Measurements from ENCODE around the gene COL1A2. TPM values are rescaled to one million over a fixed set of nuclear protein-coding genes. Genes with fewer than 3 reads are reported as not detected.

COL1A2 gene
- total and polyA plus RNA-seq, 2 of the 8 experiments (the other 6 are each of a cell fraction or from before 2014, with no cell fraction given): 45.2 to 87.2 TPM

DNA sequence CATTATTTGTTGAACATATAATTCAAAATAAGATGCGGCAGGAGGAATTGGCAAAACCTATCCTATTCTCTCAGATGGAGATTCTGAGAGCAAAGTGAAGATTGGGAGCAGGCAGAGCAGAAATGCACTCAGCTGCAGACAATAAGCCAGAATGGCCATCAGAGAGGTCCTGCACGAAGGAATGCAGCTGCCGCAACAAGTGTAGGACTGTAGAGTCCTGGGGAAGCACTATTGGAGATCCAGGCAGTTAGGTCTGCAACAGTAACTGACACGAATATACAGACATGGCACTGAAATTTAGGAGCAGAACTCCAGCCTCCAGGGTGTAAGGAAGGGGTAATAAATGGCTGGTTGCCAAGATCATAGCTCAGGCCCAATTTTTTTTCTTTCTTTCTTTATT is 10.4 kb upstream of the COL1A2 start (continued):
- TF ChIP-seq, protein P1, sequence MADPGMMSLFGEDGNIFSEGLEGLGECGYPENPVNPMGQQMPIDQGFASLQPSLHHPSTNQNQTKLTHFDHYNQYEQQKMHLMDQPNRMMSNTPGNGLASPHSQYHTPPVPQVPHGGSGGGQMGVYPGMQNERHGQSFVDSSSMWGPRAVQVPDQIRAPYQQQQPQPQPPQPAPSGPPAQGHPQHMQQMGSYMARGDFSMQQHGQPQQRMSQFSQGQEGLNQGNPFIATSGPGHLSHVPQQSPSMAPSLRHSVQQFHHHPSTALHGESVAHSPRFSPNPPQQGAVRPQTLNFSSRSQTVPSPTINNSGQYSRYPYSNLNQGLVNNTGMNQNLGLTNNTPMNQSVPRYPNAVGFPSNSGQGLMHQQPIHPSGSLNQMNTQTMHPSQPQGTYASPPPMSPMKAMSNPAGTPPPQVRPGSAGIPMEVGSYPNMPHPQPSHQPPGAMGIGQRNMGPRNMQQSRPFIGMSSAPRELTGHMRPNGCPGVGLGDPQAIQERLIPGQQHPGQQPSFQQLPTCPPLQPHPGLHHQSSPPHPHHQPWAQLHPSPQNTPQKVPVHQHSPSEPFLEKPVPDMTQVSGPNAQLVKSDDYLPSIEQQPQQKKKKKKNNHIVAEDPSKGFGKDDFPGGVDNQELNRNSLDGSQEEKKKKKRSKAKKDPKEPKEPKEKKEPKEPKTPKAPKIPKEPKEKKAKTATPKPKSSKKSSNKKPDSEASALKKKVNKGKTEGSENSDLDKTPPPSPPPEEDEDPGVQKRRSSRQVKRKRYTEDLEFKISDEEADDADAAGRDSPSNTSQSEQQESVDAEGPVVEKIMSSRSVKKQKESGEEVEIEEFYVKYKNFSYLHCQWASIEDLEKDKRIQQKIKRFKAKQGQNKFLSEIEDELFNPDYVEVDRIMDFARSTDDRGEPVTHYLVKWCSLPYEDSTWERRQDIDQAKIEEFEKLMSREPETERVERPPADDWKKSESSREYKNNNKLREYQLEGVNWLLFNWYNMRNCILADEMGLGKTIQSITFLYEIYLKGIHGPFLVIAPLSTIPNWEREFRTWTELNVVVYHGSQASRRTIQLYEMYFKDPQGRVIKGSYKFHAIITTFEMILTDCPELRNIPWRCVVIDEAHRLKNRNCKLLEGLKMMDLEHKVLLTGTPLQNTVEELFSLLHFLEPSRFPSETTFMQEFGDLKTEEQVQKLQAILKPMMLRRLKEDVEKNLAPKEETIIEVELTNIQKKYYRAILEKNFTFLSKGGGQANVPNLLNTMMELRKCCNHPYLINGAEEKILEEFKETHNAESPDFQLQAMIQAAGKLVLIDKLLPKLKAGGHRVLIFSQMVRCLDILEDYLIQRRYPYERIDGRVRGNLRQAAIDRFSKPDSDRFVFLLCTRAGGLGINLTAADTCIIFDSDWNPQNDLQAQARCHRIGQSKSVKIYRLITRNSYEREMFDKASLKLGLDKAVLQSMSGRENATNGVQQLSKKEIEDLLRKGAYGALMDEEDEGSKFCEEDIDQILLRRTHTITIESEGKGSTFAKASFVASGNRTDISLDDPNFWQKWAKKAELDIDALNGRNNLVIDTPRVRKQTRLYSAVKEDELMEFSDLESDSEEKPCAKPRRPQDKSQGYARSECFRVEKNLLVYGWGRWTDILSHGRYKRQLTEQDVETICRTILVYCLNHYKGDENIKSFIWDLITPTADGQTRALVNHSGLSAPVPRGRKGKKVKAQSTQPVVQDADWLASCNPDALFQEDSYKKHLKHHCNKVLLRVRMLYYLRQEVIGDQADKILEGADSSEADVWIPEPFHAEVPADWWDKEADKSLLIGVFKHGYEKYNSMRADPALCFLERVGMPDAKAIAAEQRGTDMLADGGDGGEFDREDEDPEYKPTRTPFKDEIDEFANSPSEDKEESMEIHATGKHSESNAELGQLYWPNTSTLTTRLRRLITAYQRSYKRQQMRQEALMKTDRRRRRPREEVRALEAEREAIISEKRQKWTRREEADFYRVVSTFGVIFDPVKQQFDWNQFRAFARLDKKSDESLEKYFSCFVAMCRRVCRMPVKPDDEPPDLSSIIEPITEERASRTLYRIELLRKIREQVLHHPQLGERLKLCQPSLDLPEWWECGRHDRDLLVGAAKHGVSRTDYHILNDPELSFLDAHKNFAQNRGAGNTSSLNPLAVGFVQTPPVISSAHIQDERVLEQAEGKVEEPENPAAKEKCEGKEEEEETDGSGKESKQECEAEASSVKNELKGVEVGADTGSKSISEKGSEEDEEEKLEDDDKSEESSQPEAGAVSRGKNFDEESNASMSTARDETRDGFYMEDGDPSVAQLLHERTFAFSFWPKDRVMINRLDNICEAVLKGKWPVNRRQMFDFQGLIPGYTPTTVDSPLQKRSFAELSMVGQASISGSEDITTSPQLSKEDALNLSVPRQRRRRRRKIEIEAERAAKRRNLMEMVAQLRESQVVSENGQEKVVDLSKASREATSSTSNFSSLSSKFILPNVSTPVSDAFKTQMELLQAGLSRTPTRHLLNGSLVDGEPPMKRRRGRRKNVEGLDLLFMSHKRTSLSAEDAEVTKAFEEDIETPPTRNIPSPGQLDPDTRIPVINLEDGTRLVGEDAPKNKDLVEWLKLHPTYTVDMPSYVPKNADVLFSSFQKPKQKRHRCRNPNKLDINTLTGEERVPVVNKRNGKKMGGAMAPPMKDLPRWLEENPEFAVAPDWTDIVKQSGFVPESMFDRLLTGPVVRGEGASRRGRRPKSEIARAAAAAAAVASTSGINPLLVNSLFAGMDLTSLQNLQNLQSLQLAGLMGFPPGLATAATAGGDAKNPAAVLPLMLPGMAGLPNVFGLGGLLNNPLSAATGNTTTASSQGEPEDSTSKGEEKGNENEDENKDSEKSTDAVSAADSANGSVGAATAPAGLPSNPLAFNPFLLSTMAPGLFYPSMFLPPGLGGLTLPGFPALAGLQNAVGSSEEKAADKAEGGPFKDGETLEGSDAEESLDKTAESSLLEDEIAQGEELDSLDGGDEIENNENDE (IDR thresholded peaks at IDR 0.05; ENCODE audit: insufficient replicate concordance, low read length): no peak
